GM21381 (cell line): ENCODE data around the gene ATP2B1.
A peak's percentile ranks its signal among the peaks of the same experiment; 100 is the strongest.

Experiments
- ATAC-seq: cut with Tn5 transposase; IDR thresholded peaks from one replicate; pipeline ENCODE4 v1.9.1; 2021; ENCODE audit warnings: mild to moderate bottlenecking, moderate library complexity; ENCODE audit not compliant: unreplicated experiment

ATP2B1 gene

DNA sequence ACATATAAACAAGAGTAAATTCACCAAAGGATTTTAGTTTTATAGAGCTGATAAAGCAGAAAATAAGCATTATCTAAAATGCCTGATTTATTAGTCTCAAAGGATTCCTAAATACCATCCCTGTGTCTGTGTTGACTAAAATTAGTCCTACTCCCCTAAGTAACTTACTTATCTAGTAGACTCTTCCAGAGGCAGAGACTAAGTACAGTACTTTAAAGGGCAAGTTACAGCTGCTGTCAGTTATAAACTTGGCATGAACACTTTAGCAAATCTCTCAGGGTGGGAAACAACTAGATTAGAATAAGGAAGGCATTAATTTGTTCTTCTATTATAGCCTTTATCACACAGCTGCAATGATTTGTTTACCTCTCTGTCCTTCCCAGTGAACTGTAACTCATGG lies 46.0 kb downstream of the ATP2B1 start:
- ATAC-seq = no peak

DNA sequence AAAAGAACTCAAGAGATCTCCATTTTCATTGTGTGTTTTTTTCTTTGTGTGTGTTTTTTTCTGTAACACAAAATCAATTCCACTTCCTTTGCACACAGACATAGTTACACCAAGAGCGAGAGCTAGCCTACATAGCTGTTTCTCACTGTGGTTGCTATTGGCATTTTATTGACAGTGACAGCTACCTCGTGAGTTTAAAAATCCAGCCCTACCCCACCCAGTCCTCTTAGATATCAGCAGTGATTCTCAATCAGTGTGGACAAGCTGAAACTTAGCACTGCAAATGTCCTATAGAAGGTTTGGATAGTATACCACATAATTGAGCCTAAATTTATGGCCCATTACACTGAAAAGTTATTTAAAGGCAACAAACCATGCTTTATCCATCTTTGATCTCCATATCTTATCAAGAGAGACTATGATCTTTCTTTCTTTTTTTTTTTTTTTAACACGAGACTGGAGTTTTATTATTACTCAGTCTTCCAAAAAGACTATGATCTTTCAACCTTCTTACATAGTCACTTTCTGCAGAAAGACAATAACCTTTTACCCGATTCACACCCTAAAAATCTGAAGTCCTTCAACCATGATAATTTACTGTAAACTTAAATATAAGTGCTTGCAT lies 46.8 kb downstream of the ATP2B1 start:
- ATAC-seq = peak; percentile 41

DNA sequence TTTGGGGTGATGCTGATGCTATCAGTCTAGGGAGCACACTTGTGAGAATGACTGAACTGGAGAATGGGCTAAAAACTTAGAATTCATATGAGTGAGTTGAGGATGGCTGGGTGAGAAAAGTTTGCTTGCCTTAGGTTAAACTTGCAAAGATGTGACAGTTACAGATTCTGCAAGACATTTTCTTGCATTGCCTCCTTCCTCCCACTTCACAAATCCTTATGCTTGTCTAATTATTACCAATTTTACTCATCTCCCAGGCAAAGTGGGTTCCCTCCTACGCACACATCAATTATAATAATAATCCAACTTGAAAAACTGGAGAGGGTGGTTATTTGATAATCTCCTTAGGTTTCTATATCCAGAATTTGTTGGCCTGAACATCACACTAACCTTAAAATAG lies 50.9 kb downstream of the ATP2B1 start:
- ATAC-seq = no peak

DNA sequence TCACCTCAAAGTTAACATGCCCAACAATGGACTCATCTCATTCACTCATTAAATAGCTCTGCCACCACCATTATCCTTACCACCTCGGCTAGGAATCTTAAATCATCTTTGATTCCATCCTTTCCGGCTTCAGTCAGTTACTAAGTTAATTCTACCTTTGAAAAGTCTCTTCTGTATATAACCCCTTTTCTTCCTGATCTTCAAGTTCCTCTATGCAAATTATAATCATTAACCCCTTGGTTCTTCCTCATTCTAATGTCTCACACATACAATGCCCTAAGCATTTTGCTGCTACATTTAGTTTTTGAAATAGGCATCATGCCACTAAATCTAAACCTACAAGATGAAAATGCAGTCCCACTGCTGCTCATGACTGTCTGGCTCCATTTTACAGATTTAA lies 51.6 kb downstream of the ATP2B1 start:
- no peak for ATAC-seq

DNA sequence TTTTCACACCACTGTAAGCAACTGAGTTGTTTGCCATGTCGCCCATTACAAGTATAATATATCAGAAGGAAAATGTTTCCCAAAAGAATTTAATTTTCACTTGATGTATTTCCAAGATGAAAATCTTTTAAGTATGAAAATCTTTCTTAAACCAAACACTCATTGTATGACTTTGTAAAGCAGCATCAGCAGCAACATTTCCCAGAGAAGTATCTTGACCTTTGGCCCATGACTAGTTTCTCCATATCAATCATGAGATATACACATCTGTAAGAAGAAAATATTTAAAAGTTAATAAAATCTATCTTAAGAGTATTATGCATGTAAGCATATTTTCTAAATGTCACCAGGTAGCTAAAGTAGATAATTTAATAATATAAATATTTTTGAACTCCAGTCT lies 52.8 kb downstream of the ATP2B1 start:
- ATAC-seq = no peak

DNA sequence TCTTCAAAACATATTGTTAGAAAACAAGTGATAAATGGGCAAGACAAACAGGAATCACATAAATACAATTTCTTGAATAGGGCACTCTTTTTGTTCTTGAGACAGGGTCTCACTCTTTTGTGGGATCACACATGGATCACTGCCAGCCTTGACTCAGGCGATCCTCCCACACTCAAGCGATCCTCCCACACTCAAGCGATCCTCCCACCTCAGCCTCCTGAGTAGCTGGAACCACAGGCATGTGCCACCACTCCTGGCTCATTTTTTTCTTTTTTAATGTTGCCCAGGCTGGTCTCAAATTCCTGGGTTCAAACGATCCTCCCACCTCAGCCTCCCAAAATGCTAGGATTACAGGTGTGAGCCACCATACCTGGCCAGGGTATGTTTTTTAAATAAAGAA lies 57.4 kb downstream of the ATP2B1 start:
- no peak for ATAC-seq

DNA sequence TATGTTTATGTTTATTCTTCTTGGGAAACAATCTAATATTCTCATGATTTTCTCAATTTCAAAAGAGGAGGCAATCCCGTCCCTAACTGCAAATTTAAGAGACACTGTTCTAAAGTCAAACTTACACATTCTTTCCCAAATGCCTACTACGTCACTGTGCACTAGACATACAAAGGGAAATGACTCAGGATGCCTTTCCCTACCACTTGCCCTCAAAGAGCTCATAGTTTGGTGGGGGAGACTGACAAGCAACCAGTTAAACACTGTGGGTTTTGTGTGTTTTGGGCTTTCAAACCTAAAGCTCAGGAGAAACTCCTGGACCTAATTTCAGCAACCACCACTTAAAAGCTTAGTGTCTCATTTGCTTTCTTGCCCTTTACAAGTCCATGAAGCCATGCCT lies 58.4 kb downstream of the ATP2B1 start:
- no peak for ATAC-seq

DNA sequence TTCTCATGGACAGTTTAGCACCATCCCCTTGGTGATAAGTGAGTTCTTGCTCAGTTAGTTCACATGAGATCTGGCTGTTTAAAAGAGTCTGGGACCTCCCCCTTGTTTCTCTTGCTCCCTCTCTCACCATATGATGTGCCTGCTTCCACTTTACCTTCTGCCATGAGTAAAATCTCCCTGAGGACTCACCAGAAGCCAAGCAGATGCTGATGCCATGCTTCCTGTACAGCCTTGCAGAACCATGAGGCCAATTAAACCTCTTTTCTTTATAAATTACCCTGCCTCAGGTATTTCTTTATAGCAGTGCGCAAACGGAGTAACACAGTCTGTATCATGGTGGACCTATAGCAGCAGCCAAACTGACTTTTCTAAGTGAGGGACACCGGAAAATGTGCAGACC lies 58.8 kb downstream of the ATP2B1 start:
- ATAC-seq = no peak

DNA sequence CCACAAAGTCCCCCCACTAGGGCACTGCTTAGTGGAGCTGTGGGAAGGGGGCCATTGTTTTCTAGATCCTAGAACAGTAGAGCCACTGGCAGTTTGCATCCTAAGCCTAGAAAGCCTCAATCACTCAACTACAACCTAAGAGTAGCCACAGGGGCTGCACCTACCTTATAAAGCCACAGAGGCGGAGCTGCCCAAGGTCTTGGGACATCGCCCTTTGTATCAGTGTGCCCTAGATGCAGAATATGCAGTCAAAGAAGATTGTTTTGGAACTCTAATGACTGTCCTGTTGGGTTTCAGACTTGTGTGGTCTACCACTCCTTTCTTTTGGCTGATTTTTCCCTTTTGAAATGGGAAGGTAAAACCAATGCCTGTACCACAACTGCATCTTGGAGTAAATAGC lies 59.5 kb downstream of the ATP2B1 start:
- ATAC-seq = no peak

DNA sequence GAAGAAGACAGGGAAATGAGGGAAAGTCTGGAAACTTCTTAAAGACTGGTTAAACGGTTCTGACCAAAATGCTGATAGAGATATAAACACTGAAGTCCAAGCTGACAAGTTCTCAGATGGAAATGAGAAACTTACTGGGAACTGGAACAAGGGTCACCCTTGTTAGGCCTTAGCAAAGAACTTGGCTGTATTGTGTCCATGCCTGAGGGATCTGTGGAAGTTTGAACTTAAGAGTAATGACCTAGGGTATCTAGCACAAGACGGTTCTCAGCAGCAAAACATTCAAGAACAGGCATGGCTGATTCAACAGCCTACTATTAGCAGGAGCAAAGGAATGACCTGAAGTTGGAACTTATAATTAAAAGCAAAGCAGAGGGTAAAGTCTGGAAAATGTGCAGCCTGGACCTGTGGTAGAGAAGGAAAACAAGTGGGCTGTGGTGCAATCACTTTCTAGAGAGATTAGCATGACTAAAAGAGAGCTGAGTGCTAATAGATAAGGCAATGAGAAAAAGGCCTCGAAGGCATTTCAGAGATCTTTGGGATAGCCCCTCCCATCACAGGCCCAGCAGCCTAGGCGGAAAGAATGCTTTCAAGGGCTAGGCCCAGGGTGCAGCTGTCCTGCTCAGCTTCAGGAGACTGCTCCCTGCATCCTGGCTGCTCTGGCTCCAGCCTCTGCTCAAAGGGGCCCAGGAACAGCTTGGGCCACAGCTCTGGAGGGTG lies 60.3 kb downstream of the ATP2B1 start:
- ATAC-seq = no peak

DNA sequence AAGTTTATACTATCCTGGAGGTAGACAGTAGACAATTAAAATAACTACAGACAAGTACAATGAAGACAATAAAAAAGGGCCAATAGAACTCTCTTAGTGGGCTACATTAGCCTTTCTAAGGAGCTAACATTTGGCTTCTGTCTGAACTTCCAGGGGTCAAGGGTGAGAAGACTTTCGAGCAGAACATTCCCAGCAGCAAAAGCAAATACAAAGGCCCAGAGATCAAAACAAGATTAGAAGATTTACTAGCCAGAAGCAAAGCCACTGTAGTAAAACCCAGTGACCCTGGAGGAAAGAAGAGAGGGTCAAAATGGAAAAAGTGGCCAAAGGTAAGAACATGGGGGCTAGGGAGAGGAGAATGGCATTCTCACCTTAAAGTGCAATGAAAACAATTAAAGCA lies 63.2 kb downstream of the ATP2B1 start:
- ATAC-seq = no peak

DNA sequence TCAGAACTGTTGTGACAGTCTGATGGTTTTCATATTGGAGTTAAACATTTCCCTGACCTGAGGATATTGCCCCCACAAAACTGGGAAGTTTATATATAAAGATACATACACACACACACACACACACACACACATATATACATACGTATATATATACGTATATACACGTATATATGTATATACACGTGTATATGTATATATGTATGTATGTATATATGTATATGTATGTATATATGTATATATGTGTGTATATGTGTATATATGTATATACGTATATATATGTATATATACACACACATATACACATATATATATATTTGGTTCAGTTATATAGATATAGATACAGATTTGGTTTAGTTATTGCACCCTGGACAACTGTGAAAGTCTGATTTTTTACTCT lies 65.7 kb downstream of the ATP2B1 start:
- ATAC-seq = no peak

DNA sequence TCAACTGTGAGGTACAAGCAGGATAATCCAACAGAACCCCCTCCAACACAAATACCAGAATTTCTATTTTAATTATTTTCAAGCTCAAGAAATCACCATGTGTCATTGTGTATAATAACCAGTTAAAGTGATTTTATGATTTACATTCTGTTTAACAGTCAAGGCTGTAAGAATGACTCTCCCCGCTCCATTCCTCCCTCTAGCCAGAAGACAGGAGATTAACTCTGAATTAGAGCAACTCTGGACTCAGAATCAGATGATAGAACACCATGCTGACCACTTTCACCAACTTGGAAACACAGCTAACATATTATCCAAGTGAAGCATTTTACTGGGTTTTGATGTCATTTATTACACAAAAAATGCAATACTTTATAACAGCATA lies 71.9 kb downstream of the ATP2B1 start:
- no peak for ATAC-seq

DNA sequence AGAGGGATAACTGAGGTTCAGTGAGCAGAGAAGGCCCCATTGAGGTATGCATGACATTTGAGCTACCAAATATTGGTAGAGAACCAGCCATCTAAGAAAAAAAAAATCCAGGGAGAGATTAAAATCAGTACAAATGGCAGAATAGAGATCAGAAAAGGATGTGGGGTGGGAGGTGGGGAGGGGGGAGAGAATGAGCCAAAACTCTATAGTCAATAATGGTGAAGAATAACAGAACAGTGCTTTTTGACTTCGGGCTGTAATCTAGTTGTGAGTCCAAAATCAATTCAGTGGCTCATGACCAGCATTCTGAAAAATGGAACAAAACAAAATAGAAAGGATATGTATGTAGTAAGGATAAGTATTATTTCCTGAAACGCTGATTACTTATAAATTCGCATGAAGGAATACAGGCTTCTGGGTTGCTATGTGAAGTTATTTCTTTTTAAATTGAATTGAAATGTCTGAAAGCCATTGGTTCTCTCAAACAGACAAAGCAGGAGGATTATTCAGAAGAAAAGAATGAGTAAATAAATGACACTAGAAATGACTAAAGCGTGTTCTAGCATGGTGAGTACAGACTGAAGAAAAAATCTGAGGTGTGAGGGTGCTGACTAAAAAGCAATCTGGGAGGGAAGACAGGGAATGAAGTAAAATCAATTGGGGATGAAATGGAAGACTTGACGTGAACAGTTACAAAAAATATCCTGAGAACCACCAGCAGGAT lies 72.4 kb downstream of the ATP2B1 start:
- no peak for ATAC-seq

DNA sequence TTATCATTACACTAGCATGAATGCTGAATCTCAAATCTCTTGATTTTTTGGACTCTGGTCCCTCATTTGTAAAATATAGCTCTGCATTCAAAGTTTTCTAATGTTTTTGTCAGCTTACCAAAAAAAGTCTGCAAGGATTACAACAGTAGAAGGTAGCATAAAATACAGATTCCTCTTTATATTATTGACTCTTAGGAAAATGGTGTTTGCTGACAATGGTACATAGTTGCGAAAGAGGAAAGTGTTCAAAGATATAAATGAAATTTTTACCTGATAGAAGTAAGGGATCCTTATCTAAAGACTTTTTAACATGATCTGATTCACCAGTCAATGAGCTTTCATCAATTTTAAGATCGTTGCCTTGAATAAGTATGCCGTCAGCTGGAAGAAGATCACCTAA lies 74.1 kb downstream of the ATP2B1 start:
- no peak for ATAC-seq

DNA sequence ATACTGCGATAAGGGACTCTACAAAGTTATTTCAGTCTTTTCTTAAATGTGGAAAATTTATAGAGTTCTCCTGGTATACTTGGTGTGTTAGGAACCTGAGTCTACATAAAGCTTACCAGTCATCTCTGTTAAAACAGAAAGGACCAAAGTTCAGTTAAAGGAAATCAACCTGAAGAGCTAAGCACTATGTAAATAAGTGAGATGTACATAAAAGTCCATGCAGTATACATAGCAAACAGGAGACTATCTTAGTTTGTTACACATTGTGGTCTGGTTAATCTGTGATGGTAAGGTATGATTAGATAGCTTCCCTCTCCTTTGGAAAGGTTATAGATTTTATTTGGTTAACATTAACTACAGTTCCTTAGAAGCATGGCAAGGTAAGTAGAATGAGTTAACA lies 75.9 kb downstream of the ATP2B1 start:
- no peak for ATAC-seq

DNA sequence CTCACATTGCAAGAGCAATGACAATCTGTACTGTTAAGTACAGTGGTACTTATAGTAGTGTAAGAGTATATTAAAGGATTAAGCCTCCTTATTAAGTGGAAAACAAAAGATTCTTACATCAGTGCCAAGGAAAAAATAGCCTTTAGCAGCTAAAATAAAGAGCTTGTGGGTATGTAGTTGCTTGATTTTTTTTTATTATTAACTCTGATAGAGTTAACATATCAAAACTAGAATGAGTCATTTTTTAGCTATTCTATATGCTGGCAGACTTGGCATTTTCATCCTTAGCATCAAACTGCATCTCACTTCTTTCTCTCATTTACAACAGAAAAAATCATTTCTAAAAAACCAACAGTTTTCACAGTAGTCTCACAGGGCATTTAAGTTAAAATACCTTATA lies 86.5 kb downstream of the ATP2B1 start:
- no peak for ATAC-seq

DNA sequence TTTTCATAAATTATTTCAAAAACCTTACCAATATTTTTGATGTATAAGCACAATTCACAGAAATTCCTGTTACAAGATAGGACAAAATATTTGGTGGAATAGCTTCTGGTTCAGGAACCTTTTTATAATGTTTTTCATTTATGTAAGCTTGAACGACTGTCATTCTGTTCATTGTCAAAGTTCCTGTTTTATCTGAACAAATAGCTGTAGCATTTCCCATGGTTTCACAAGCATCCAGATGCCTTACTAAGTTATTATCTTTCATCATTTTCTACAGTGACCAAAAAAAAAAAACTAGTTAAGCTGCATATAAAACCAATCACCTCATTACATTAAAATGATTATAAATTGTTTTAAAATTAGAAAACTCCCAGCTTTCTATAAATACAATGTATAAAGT lies 87.1 kb downstream of the ATP2B1 start:
- ATAC-seq = no peak

DNA sequence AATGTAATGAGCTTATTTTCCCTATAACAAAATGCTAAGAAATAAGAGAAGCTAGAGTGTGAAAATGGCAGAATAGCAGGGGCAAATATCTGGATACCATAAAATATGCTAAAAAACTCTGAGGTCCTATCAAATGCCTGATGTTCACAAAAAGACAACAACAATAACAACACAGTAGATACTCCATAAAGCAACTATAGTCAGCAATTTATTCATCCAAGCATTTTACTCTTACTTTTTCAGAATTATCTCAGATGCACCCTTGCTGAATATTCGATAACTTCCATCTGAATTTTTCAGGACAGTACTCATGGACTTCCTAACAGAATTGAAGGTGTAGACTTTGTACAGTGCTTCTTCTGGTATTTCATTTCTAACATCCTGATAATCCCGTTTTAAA lies 88.9 kb downstream of the ATP2B1 start:
- no peak for ATAC-seq

DNA sequence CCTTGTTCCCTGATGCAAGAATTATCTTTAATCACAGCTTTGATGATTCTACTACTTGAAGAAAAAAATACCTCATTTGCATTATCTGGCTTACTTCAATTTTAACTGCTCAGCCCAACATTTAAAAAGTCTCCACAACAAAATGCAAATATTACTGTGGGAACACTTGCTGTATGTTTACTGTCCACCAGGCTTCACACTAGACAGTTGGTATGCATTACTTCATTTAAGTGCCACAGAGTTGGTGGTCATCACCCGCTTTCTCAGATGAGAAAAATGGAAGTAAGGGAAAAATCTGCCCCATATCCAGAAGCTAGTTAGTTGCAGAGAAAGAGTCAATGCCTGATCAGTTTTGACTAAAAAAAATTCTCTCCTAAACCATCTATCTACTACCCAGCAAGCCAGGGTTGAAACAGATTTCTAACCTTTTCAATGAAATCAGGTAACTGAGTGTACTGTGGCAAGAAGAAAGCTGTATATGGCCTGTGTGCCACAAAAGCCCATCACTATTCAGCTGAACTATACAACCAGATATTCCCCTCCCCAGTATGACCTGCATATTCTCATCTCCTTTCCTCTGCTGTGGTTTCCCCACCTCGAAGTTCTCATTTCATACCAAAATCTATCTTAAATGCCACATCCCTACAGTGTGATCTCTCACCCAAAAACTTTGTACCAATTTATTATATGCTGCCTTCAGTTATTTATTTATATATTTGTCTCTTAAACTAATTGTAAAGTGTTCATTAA lies 90.3 kb downstream of the ATP2B1 start:
- ATAC-seq = no peak

DNA sequence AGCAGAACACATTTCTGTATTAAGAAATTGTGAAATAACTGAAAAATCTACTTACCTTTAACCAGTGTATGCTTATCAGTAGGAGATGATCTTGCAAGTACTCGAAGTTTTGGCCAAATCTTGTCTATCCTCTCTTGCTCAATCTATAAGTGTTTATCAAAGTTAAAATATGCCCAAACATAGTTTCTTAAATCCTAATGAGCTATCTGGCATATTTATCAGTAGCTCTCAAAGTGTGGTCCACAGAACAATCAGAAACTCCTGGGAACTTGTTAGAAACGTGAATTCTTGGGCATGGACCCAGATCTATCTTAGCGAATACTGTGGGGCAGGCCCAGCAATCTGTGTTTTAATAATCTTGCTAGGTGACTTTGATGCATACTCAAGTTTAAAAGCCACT lies 98.3 kb downstream of the ATP2B1 start:
- no peak for ATAC-seq

DNA sequence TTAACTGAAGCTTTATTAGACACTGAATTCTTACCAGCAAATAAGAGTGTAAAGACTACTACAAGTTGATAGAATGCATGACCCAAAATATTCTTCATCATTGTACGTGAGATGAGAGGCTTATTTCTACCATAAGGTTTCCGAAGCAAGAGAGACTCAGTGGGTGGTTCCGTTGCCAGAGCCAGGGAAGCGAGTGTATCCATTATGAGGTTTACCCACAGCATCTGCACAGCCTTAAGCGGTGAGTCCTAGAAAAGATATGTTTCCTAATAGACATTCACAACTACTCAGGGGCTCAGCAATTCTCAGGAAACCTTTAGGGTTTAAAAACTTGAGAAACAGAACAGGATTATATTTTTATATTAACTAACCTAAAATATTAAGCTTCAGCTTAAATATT lies 105.0 kb downstream of the ATP2B1 start:
- ATAC-seq = no peak
